Measurements from ENCODE around the gene METTL9. TPM values are rescaled to one million over a fixed set of nuclear protein-coding genes. Genes with fewer than 3 reads are reported as not detected.

Gene METTL9
- total RNA-seq, 2 experiments from 2014 or later: 120 to 121 TPM

DNA sequence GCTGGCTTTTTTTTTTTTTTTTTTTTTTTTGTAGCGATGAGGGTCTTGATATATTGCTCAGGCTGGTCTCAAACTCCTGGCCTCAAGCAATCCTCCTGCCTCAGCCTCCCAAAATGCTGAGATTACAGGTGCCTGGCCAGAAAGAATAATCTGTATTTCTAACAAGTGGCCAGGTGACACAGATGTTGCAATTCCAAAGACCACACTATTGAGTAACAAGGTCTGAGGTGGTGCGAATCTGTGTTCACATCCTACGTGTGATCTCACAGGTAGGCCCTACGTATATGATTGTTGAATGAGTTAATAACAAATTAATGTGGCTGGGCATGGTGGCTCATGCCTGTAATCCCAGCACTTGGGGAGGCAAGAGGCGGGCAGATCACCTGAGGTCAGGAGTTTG, 97.7 kb downstream of the METTL9 start:
- POLR2A ChIA-PET: no interaction called here
- no peak for DNase-seq (ENCODE audit: low spot score)
- H3K36me3 ChIP-seq (ENCODE audit: insufficient read depth, low read length): no peaks in the 10 kb centered on the region
- no peak overlapping the region for H3K4me3 ChIP-seq (ENCODE audit: low read depth, low read length, poor library complexity, severe bottlenecking)
- CTCF ChIA-PET (ENCODE audit: unreplicated experiment): no interaction called here
- H3K9me3 ChIP-seq (ENCODE audit: low read length): no peaks in the 10 kb centered on the region
- BruUV-seq (replicated peaks): no TSS peak
- no peaks in the 10 kb centered on the region for H4K20me1 ChIP-seq (ENCODE audit: insufficient read depth, low read length)
- no peaks in the 10 kb centered on the region for H3K4me1 ChIP-seq (ENCODE audit: insufficient read depth, low read length, poor library complexity, severe bottlenecking)
- no peaks in the 10 kb centered on the region for H3K9me2 ChIP-seq (ENCODE audit: insufficient read depth, low read length)
- intact Hi-C loops (cut with micrococcal nuclease; ENCODE audit: unreplicated experiment): no loop called here
- H3K79me2 ChIP-seq (ENCODE audit: insufficient read depth, low read depth, low read length): no peaks in the 10 kb centered on the region
- no peak overlapping the region for H3K4me2 ChIP-seq (ENCODE audit: low read length)
- no peak overlapping the region for H2AFZ ChIP-seq (ENCODE audit: low read length)
- TF ChIP-seq, protein P1, sequence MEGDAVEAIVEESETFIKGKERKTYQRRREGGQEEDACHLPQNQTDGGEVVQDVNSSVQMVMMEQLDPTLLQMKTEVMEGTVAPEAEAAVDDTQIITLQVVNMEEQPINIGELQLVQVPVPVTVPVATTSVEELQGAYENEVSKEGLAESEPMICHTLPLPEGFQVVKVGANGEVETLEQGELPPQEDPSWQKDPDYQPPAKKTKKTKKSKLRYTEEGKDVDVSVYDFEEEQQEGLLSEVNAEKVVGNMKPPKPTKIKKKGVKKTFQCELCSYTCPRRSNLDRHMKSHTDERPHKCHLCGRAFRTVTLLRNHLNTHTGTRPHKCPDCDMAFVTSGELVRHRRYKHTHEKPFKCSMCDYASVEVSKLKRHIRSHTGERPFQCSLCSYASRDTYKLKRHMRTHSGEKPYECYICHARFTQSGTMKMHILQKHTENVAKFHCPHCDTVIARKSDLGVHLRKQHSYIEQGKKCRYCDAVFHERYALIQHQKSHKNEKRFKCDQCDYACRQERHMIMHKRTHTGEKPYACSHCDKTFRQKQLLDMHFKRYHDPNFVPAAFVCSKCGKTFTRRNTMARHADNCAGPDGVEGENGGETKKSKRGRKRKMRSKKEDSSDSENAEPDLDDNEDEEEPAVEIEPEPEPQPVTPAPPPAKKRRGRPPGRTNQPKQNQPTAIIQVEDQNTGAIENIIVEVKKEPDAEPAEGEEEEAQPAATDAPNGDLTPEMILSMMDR (conservative IDR thresholded peaks at IDR 0.05; ENCODE audit: low read length): no peak
- no peak for TF ChIP-seq EZH2phosphoT487 (IDR thresholded peaks at IDR 0.05; ENCODE audit: borderline replicate concordance, low read depth, low read length)
- no peak overlapping the region for H3K27ac ChIP-seq (ENCODE audit: low read depth, low read length, poor library complexity, severe bottlenecking)

DNA sequence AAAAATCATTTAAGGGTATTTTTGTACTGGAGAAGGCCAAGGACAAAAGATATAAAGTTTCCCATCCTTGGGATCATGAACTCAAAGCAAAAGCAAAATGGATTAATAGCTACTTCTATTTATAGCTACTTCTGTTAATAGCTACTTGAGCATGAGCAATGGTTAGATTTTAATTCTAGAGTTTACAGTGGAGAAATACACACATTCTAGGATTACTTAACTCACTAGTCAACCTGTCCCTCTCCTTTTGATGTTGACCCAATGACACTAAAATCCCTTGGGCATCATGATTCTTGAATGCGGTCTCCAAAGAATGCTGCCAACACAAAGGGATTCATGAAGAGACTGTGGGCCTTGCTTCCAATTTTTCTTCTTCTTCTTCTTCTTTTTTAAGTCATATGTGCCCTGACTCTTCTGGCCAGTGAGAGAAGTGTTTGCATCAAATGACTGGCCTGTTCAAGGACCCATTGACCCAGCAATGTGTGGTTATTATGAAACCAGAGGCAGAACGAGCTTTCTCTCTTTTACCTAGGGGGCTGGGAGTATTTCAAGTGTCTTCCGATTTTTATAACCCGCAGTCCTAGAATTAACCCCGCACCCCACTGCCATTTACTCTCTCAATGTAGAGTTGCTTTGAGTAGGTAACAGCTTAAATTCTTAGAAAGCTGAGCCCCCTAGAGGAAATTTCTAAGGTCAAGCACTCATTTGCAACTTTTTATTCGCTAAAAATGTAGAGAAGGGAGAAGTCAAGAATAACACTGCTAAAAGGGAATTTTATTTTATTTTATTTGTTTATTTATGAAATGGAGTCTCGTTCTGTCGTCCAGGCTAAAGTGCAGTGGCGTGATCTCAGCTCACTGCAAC, 99.0 kb downstream of the METTL9 start:
- peaks cover 4% of the 10 kb centered on the region for H3K4me1 ChIP-seq (ENCODE audit: insufficient read depth, low read length, poor library complexity, severe bottlenecking)

More for the DNA sequence above, 99.0 kb downstream of the METTL9 start:
- H3K4me2 ChIP-seq (ENCODE audit: low read length): no peak overlapping the region
- ChIA-PET POLR2A (interaction anchor here (0.5 to 0.6 kb wide), 3 partner anchors 23 to 956 kb away, joined by 3 to 5 read pairs (median 4); no protein-coding TSS in a partner anchor), CTCF (ENCODE audit: unreplicated experiment) (interaction anchor here (0.6 kb wide), 1 partner anchor 32 kb away, joined by 3 read pairs; no protein-coding TSS in a partner anchor)
- intact Hi-C loops (cut with micrococcal nuclease; ENCODE audit: unreplicated experiment): no loop called here
- no peaks in the 10 kb centered on the region for H3K9me3 ChIP-seq (ENCODE audit: low read length)
- no peak overlapping the region for H2AFZ ChIP-seq (ENCODE audit: low read length)
- H3K27ac ChIP-seq (ENCODE audit: low read depth, low read length, poor library complexity, severe bottlenecking): no peak overlapping the region
- no TSS peak for BruUV-seq (replicated peaks)
- no peaks in the 10 kb centered on the region for H3K36me3 ChIP-seq (ENCODE audit: insufficient read depth, low read length)
- no peak for DNase-seq (ENCODE audit: low spot score)
- TF ChIP-seq, protein P1 (conservative IDR thresholded peaks at IDR 0.05; ENCODE audit: low read length): peak; percentile 47
- no peak for TF ChIP-seq EZH2phosphoT487 (IDR thresholded peaks at IDR 0.05; ENCODE audit: borderline replicate concordance, low read depth, low read length)
- no peak overlapping the region for H3K4me3 ChIP-seq (ENCODE audit: low read depth, low read length, poor library complexity, severe bottlenecking)
- H4K20me1 ChIP-seq (ENCODE audit: insufficient read depth, low read length): no peaks in the 10 kb centered on the region
- H3K79me2 ChIP-seq (ENCODE audit: insufficient read depth, low read depth, low read length): no peaks in the 10 kb centered on the region
- no peaks in the 10 kb centered on the region for H3K9me2 ChIP-seq (ENCODE audit: insufficient read depth, low read length)
